Measurements from ENCODE around the gene PCDHGA12. TPM values are rescaled to one million over a fixed set of nuclear protein-coding genes. Genes with fewer than 3 reads are reported as not detected.

PCDHGA12 gene
- total RNA-seq, 2 donors from 2014 or later, result 3.8 to 6.8 TPM

- Histone ChIP-seq H3K4me3 (no peak overlapping the region), H3K4me1 (replicated peaks) (no peaks in the 10 kb centered on the region), H3K36me3 (no peaks in the 10 kb centered on the region), H3K27me3 (replicated peaks; ENCODE audit: insufficient read depth) (no peaks in the 10 kb centered on the region), H3K27ac (no peak overlapping the region), H3K9me3 (no peaks in the 10 kb centered on the region)
- intact Hi-C loops (cut with DNase I), result no loop called here
- 93% methylated on average over 2 of the region's 2 CpGs for WGBS
- no peak for TF ChIP-seq CTCF (IDR thresholded peaks at IDR 0.05)
- no peak for TF ChIP-seq POLR2A (IDR thresholded peaks at IDR 0.05)
- TF ChIP-seq POLR2AphosphoS5 (IDR thresholded peaks at IDR 0.05), result no peak
- DNase-seq (ENCODE audit: low spot score), result no peak
Measured at GRCh38 chr5:141437221-141437620, 6.9 kb downstream of the PCDHGA12 start.

- Histone ChIP-seq H3K9me3 (no peaks in the 10 kb centered on the region), H3K4me3 (no peak overlapping the region)
- 68% methylated on average over 10 of the region's 10 CpGs for WGBS
Measured at GRCh38 chr5:141439411-141440141, 9.3 kb downstream of the PCDHGA12 start.

GRCh38 chr5:141440341-141440740 lies 10.0 kb downstream of the PCDHGA12 start:
- no peaks in the 10 kb centered on the region for H3K36me3 ChIP-seq
- DNase-seq (ENCODE audit: low spot score), result no peak
- H3K27ac ChIP-seq, result no peak overlapping the region
- no peak for TF ChIP-seq POLR2AphosphoS5 (IDR thresholded peaks at IDR 0.05)
- no peak for TF ChIP-seq CTCF (IDR thresholded peaks at IDR 0.05)
- TF ChIP-seq POLR2A (IDR thresholded peaks at IDR 0.05), result no peak
- intact Hi-C loops (cut with DNase I), result no loop called here
- no peak overlapping the region for H3K4me3 ChIP-seq
- H3K27me3 ChIP-seq (replicated peaks; ENCODE audit: insufficient read depth), result no peaks in the 10 kb centered on the region
- 90% methylated on average over 9 of the region's 9 CpGs for WGBS
- no peaks in the 10 kb centered on the region for H3K9me3 ChIP-seq
- H3K4me1 ChIP-seq (replicated peaks), result no peaks in the 10 kb centered on the region

More at GRCh38 chr5:141439411-141440141, 9.3 kb downstream of the PCDHGA12 start:
- no peak for TF ChIP-seq POLR2A (IDR thresholded peaks at IDR 0.05)
- no peak for TF ChIP-seq POLR2AphosphoS5 (IDR thresholded peaks at IDR 0.05)
- TF ChIP-seq CTCF (IDR thresholded peaks at IDR 0.05), result no peak
- no peak for DNase-seq (ENCODE audit: low spot score)
- Histone ChIP-seq H3K27me3 (replicated peaks; ENCODE audit: insufficient read depth) (no peaks in the 10 kb centered on the region), H3K36me3 (no peaks in the 10 kb centered on the region), H3K4me1 (replicated peaks) (no peaks in the 10 kb centered on the region), H3K27ac (no peak overlapping the region)
- intact Hi-C loops (cut with DNase I), result no loop called here

GRCh38 chr5:141441571-141442170 lies 11.4 kb downstream of the PCDHGA12 start:
- no peak overlapping the region for H3K4me3 ChIP-seq
- DNase-seq (ENCODE audit: low spot score), result no peak
- WGBS, result 40% methylated on average over 36 of the region's 50 CpGs
- intact Hi-C loops (cut with DNase I), result no loop called here
- no peak overlapping the region for H3K27ac ChIP-seq
- TF ChIP-seq POLR2A (IDR thresholded peaks at IDR 0.05) (no peak), POLR2AphosphoS5 (IDR thresholded peaks at IDR 0.05) (no peak), CTCF (IDR thresholded peaks at IDR 0.05) (no peak)
- no peaks in the 10 kb centered on the region for H3K9me3 ChIP-seq
- no peaks in the 10 kb centered on the region for H3K27me3 ChIP-seq (replicated peaks; ENCODE audit: insufficient read depth)
- no peaks in the 10 kb centered on the region for H3K36me3 ChIP-seq
- H3K4me1 ChIP-seq (replicated peaks), result no peaks in the 10 kb centered on the region

GRCh38 chr5:141465351-141465750 lies 35.0 kb downstream of the PCDHGA12 start:
- intact Hi-C loops (cut with DNase I), result no loop called here
- Histone ChIP-seq H3K9me3 (no peaks in the 10 kb centered on the region), H3K27me3 (replicated peaks; ENCODE audit: insufficient read depth) (no peaks in the 10 kb centered on the region), H3K4me1 (replicated peaks) (no peaks in the 10 kb centered on the region), H3K4me3 (no peak overlapping the region), H3K27ac (no peak overlapping the region), H3K36me3 (no peaks in the 10 kb centered on the region)
- TF ChIP-seq CTCF (IDR thresholded peaks at IDR 0.05) (no peak), POLR2AphosphoS5 (IDR thresholded peaks at IDR 0.05) (no peak), POLR2A (IDR thresholded peaks at IDR 0.05) (no peak)
- WGBS, result 90% methylated on average over 3 of the region's 3 CpGs
- DNase-seq (ENCODE audit: low spot score), result no peak

Data from prostate gland (tissue), 2 donors.